Natural killer cell (primary cell): Measurements from ENCODE around the gene LSAMP. TPM values are rescaled to one million over a fixed set of nuclear protein-coding genes. Genes with fewer than 3 reads are reported as not detected.

ENCODE experiments used
- ATAC-seq, 3 donors: fragments of 150-1000 bp in 2 of 3; fragments of 200-7000 bp in 1 of 3; cut with Tn5 transposase; 1 replicate in 1 of 3; 2 replicates in 2 of 3; pipeline ENCODE4 v1.10.0; 2021; ENCODE audit warnings: mild to moderate bottlenecking in 2 of 3, moderate library complexity in 2 of 3
- DNase-seq, 2 donors: peaks; one replicate each; pipeline versions ENCODE4 v3.0.0 to v3.0.0-alpha.2; 2013 to 2021; ENCODE audit warnings: mixed read lengths in 1 of 2
- H3K27ac ChIP-seq: one replicate; pipeline ENCODE4 v1.5.1; 2013; ENCODE audit warnings: mild to moderate bottlenecking, low read length
- H3K27me3 ChIP-seq: one replicate; pipeline ENCODE4 v1.6.1; 2013; ENCODE audit warnings: low read length; ENCODE audit not compliant: control insufficient read depth, insufficient read depth
- H3K36me3 ChIP-seq: one replicate; pipeline ENCODE4 v1.6.1; 2013; ENCODE audit warnings: low read length; ENCODE audit not compliant: control insufficient read depth, insufficient read depth
- H3K4me1 ChIP-seq: one replicate; pipeline ENCODE4 v1.6.1; 2013; ENCODE audit warnings: low read length; ENCODE audit not compliant: control insufficient read depth, insufficient read depth
- H3K4me3 ChIP-seq: one replicate; pipeline ENCODE4 v1.5.1; 2013; ENCODE audit warnings: low read length
- H3K9me3 ChIP-seq: one replicate; pipeline ENCODE4 v1.6.1; 2013; ENCODE audit warnings: low read length; ENCODE audit not compliant: control insufficient read depth, insufficient read depth
- H3K27ac Mint-ChIP-seq, 2 donors: one replicate each; pipeline ENCODE4 v1.8.0; 2022; ENCODE audit warnings: mild to moderate bottlenecking in 2 of 2, mixed read lengths in 2 of 2, moderate library complexity in 1 of 2
- H3K27me3 Mint-ChIP-seq, 2 donors: one replicate each; pipeline ENCODE4 v1.8.0; 2022; ENCODE audit warnings: low read depth in 2 of 2, mixed read lengths in 2 of 2
- H3K36me3 Mint-ChIP-seq: one replicate; pipeline ENCODE4 v1.8.0; 2022; ENCODE audit warnings: mixed read lengths
- H3K4me1 Mint-ChIP-seq, 2 donors: one replicate each; pipeline ENCODE4 v1.8.0; 2022; ENCODE audit warnings: mixed read lengths in 2 of 2
- H3K4me3 Mint-ChIP-seq: one replicate; pipeline ENCODE4 v1.8.0; 2022; ENCODE audit warnings: mild to moderate bottlenecking, moderate library complexity, mixed read lengths
- H3K9me3 Mint-ChIP-seq, 2 donors: one replicate each; pipeline ENCODE4 v1.8.0; 2022; ENCODE audit warnings: mixed read lengths in 2 of 2
- CTCF ChIP-seq: fragments of 200-600 bp; IDR thresholded peaks from one replicate; pipeline ENCODE4 v1.8.0; 2022; ENCODE audit warnings: antibody characterized with exemption
- WGBS: methylation state at CpG from one replicate; pipeline ENCODE4 v1.1.7; 2013; ENCODE audit warnings: missing lambda C conversion rate; ENCODE audit not compliant: insufficient coverage; 5-methylcytosine and 5-hydroxymethylcytosine counted together
- intact Hi-C: fragments of 100-400 bp; cut with micrococcal nuclease; formaldehyde crosslinking; loops from one replicate; pipeline ENCODE4 v1.14.2; 2022
- total RNA-seq, 4 donors: library from RNA; stranded (reverse); fragments of 120-200 nt in 1 of 4; gene quantifications; one replicate each; pipeline versions ENCODE4 v1.2.3 to v1.2.4, GENCODE V29; 2013 to 2022

Gene LSAMP
- total RNA-seq, 3 donors from 2014 or later (not counting 1 experiment from before 2014, with no cell fraction given): not detected

GRCh38 chr3:116444115-116444747 lies 1.1 kb downstream of the LSAMP start:
- no peaks in the 10 kb centered on the region for H3K36me3 ChIP-seq
- no peak overlapping the region for H3K27ac ChIP-seq
- H3K27me3 ChIP-seq: no peaks in the 10 kb centered on the region
- TF ChIP-seq CTCF: no peak
- Mint-ChIP-seq H3K4me3 (no peak overlapping the region), H3K9me3 (peaks cover 4 to 5% of the 10 kb centered on the region in 2 donors), H3K36me3 (no peaks in the 10 kb centered on the region), H3K4me1 (no peaks in the 10 kb centered on the region), H3K27me3 (no peaks in the 10 kb centered on the region), H3K27ac (no peak overlapping the region)
- no peak for ATAC-seq
- no peak for DNase-seq
- no peaks in the 10 kb centered on the region for H3K4me1 ChIP-seq
- WGBS: 3% methylated on average over 2 of the region's 2 CpGs
- no peaks in the 10 kb centered on the region for H3K9me3 ChIP-seq
- intact Hi-C loops: no loop called here
- H3K4me3 ChIP-seq: no peak overlapping the region

- intact Hi-C loops: no loop called here
- H3K36me3 Mint-ChIP-seq: no peaks in the 10 kb centered on the region
- H3K27me3 Mint-ChIP-seq: no peaks in the 10 kb centered on the region
- Histone ChIP-seq H3K27ac (no peak overlapping the region), H3K4me1 (no peaks in the 10 kb centered on the region), H3K4me3 (no peak overlapping the region), H3K27me3 (no peaks in the 10 kb centered on the region), H3K36me3 (no peaks in the 10 kb centered on the region), H3K9me3 (no peaks in the 10 kb centered on the region)
- no peak for DNase-seq
- no peaks in the 10 kb centered on the region for H3K4me1 Mint-ChIP-seq
- H3K27ac Mint-ChIP-seq: no peak overlapping the region
- no peak for ATAC-seq
- 14% methylated on average over 3 of the region's 4 CpGs for WGBS
- peaks cover 3 to 4% of the 10 kb centered on the region in 2 donors for H3K9me3 Mint-ChIP-seq
- H3K4me3 Mint-ChIP-seq: no peak overlapping the region
- TF ChIP-seq CTCF: no peak
Observed at GRCh38 chr3:116443191-116443661, 2.1 kb downstream of the LSAMP start.

- 50% methylated on average over 1 of the region's 5 CpGs for WGBS
- no peak for ATAC-seq
- H3K27me3 ChIP-seq: no peaks in the 10 kb centered on the region
- DNase-seq: no peak
- H3K27me3 Mint-ChIP-seq: no peaks in the 10 kb centered on the region
- H3K27ac ChIP-seq: no peak overlapping the region
- H3K36me3 ChIP-seq: no peaks in the 10 kb centered on the region
- H3K36me3 Mint-ChIP-seq: no peaks in the 10 kb centered on the region
- no peaks in the 10 kb centered on the region for H3K4me1 Mint-ChIP-seq
- no peak overlapping the region for H3K4me3 ChIP-seq
- no peak overlapping the region for H3K4me3 Mint-ChIP-seq
- H3K9me3 ChIP-seq: no peaks in the 10 kb centered on the region
- intact Hi-C loops: no loop called here
- H3K9me3 Mint-ChIP-seq: peaks cover 3 to 4% of the 10 kb centered on the region in 2 donors
- H3K27ac Mint-ChIP-seq: no peak overlapping the region
- H3K4me1 ChIP-seq: no peaks in the 10 kb centered on the region
- TF ChIP-seq CTCF: no peak
Observed at GRCh38 chr3:116442331-116443021, 2.8 kb downstream of the LSAMP start.
